Stimulated activated CD8-positive, alpha-beta memory T cell treated with anti-CD3 and anti-CD28 coated beads, Interleukin-7, amount 100 ng/mL, for 48 hours (primary cell): ENCODE data around the gene GPR149.
"Not testable (repeated sequence)": the region's sequence is repeated elsewhere in the genome, so short reads cannot be mapped to it uniquely, and the experiment has no call there.

Experiments
- DNase-seq, 2 donors: peaks; one replicate each; pipeline ENCODE4 v3.0.0-alpha.2; 2020; ENCODE audit warnings: low read depth in 1 of 2; ENCODE audit errors: extremely low read depth in 1 of 2

GPR149 gene

GRCh38 chr3:154430014-154430413 is at the start of gene GPR149:
Gene GPR149 (minus strand): TSS chr3:154430190. CDS start chr3:154429615, 575 bp downstream.
- DNase-seq = no peak

- no peak for DNase-seq
These were observed 43.8 kb upstream of the GPR149 start for GRCh38 chr3:154473769-154474168.

DNA sequence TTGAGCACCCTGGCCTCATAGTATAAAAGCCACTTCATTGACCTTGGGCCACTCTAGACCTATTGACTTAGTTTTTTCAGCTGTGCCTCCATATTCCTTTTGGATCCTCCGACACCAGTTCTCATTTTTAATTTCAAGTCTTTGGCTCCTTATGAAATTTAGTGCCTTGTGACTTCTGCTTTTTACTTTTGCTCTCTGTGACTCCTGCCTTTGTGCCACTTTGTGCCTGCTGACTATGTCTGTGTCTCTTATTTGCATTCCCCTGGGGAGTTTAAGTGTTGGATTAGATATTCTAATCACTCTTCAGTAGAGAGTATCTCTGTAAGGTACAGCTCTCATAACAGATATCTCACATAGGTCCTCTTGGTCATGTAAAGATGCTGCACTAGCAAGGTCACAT is 39.6 kb upstream of the GPR149 start:
- DNase-seq = no peak

GRCh38 chr3:154464440-154465190 is 34.6 kb upstream of the GPR149 start:
- DNase-seq = no peak

GRCh38 chr3:154458560-154458959 is 28.6 kb upstream of the GPR149 start:
- no peak for DNase-seq

DNA sequence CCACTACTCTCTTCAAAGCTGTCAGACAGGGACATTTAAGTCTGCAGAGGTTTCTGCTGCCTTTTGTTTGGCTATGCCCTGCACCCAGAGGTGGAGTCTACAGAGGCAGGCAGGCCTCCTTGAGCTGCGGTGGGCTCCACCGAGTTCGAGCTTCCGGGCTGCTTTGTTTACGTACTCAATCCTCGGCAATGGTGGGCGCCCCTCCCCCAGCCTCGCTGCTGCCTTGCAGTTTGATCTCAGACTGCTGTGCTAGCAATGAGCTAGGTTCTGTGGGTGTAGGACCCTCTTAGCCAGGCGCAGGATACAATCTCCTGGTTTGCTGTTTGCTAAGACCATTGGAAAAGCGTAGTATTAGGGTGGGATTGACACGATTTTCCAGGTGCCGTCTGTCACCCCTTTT is 9.1 kb upstream of the GPR149 start:
- not testable (repeated sequence) for DNase-seq

DNA sequence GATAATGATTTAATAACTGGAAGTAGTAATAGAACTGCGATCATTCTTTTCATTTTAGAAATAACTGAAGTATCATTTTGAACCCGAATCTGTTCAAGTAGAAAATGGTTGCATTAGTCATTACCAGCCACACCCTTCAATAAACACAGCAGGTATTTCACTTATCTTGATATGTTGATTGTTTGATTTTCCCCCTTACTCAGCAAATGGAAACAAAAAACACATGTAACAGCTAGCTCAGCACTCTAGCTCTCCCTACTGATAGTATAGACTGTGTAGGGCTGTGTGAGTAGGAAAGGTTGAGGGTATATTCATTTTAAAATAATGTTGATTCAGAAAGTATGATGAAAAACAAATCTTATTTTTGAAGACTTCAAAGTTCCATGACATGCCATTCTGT is 1.1 kb upstream of the GPR149 start:
- DNase-seq = no peak

DNA sequence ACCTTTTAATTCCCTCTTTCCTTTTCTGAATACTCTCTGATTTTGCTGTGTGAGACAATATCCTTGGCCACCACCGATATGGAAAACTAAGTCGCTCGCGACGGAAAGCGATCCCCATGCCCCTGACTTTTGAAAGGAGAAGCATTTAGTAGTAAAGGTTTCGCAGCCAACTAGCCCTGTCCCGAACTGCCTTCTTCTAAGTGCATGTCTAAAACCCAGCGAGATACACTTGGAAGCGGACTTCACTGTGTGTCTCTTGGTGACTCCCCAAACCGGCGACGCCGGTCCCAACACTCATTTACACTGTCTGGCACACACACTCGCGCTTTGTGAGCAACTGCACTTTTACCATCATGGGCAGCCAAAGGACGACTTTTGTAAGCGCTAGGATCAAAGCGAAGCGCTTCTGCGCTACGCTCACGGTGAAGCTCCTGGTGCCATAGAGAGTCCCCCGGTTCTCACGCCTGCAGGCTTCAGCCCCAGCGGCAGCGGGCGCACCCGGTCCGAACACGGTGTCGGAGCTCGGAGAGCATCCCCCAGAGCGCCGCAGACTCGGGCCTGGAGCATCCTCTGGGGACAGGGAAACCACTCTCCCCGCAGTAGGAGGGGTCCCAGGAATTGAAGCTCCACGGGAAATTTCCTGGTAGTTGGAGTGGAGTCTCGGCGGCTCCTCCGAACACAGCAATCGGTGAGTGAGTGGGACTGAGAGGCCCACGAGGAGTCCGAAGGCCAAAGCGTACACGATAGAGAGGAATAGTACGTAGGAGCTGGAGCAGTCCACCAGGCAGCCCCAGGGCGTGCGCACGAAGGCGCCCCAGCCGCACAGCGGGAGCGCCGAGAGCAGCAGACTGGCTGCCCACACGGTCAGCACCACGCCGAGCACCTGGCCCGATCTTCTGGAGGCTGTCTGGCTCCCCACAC is 1.4 kb downstream of the GPR149 start:
- no peak for DNase-seq

- no peak for DNase-seq
These were observed 2.2 kb downstream of the GPR149 start for GRCh38 chr3:154427685-154428285.

DNA sequence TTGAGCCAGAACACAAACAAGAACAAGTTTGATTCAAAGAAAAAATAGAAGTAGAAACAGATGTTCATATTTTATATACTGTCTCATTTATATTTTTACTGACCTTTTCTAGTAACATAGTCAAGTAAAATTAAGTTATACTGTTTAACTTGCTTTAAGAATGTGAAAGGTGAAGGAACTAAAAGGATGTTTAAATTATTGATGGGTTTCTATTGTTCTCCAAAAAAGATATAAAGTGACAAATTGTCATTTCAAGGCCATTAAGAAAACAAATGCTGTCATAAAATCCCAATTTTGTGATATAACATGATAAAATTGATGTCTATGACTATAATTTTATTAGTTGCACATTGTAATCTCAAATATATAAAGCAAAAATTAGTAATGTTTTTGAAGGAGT is 7.3 kb downstream of the GPR149 start:
- DNase-seq = no peak

- DNase-seq = no peak
These were observed 8.9 kb downstream of the GPR149 start for GRCh38 chr3:154421083-154421482.

- DNase-seq = no peak
These were observed 31.7 kb downstream of the GPR149 start for GRCh38 chr3:154398084-154398967.

- DNase-seq = no peak
These were observed 40.1 kb downstream of the GPR149 start for GRCh38 chr3:154389861-154390260.

- no peak for DNase-seq
These were observed 45.5 kb downstream of the GPR149 start for GRCh38 chr3:154384479-154384878.

DNA sequence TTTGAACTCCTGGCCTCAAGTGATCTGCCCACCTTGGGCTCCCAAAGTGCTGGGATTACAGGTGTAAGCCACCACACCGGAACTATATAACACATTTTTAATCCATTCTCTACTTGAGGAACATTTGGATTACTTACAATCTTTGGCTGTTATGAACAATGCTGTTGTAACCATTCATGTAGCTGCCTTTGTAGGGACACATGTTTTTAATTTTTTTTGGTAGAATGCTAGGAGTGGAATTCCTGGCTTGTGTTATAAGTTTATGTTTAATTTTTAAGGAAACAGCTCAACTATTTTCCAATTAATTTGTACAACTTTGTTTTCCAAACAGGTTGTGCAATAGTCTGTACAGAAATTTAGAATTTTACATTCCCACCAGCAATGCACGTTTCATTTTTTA is 51.7 kb downstream of the GPR149 start:
- no peak for DNase-seq

DNA sequence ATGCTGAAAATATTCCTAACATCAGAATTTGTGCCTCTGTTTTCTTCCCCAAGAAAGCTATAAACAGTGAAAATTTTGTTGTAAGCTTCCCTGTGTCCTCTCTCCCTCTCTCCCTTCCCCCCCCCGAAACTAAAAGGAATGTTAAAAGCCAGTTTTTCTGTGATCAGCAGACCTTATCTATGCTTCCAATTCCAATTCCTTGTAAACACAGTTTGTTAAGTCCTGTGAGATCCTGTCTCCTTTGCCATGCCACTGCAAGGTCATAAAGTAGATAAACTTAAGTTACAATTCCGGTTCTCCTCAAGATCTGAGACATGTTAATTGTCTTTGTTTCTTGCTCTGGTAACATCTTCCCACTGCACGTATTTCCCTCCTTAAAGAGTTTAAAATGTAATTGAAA is 62.8 kb downstream of the GPR149 start:
- no peak for DNase-seq

GRCh38 chr3:154364849-154365248 is 65.1 kb downstream of the GPR149 start:
- DNase-seq = no peak

DNA sequence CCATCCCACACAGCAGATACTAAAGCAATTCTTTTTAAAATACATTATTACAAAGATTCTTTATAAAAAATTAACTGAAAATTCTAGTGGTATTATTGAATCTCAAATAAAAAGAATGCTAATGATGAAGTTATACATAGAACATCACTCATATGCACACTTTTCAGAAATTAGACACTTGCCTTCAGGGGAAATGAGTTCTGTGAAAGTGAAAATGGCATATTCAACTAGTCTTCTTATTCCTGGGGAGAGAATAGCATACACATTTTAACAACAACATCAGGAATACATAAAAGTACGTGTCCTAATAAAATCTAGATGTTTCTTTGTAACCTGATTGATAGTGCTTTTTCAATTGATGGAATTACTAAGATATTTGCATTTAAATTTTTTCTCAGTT is 68.9 kb downstream of the GPR149 start:
- DNase-seq = no peak

GRCh38 chr3:154356009-154356408 is 74.0 kb downstream of the GPR149 start:
- DNase-seq = no peak

DNA sequence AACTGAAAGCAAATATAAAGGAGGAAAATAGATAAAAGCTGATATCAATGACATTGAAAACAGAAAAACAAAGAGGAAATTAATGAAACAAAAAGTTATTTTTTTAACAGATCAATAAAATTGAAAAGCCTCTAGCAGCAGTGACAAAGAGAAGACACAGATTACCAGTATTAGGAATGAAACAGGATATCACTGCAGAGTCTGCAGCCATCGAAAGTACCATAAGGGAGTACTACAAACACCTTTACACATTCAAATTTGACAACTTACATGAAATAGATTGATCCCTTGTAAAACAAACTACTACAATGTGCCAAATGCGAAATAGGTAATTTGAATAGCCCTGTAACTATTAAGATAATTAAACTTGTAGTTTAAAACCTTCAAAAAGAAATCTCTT is 80.8 kb downstream of the GPR149 start:
- DNase-seq = no peak
